ENCODE results near the gene TNFRSF4. TPM values are rescaled to one million over a fixed set of nuclear protein-coding genes. Genes with fewer than 3 reads are reported as not detected.

Gene TNFRSF4
- total RNA-seq, 1 donor from 2014 or later = not detected

DNA sequence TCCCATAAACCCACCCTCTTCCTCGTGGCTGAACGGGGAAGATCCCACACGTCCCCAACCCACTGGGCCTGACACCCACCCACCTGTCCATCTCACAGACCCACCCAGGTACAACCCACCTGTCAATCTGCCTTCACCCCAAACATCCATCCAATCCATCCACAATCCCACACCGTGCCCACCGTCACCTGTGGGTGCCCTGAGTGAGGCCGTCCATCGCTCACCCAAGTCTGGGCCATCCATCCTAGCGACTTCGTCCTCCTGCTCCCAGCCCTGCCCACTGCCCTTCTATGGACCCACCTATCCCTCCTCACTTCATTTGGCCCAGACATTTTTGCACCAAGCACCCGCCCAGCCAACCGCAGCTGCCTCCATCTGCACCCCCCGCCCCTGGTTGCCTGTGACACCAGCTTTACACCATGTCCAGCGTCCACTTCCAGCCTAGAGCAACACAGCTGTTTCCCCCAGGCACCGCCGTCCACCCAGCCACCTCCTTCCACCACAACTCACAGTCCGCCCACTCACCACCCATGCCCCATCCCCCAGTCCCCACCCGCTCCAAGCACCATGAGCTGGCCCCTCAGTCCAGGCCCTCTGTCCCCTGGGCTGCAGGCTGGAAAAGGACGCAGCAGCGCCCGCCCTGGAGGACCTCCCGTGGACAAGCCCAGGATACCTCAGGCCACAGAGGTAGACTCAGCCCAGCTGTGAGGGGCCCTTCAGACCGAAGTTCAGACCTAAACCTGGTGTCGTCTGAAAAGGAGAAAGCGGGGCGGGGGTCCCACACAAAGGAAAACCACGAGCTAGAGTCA, 32.6 kb downstream of the TNFRSF4 start:
- Histone ChIP-seq H3K9me3 (ENCODE audit: low read depth) (no peaks in the 10 kb centered on the region), H3K79me2 (ENCODE audit: low read depth) (no peaks in the 10 kb centered on the region), H3K27me3 (peaks cover 11% of the 10 kb centered on the region), H3K4me2 (no peak overlapping the region), H3K4me3 (no peak overlapping the region), H3K36me3 (no peaks in the 10 kb centered on the region), H3K9ac (no peak overlapping the region), H3K4me1 (no peaks in the 10 kb centered on the region), H3F3A (ENCODE audit: low read depth) (no peaks in the 10 kb centered on the region), H3K27ac (no peak overlapping the region), H2AFZ (replicated peaks) (no peak overlapping the region), H4K20me1 (ENCODE audit: low read depth) (no peaks in the 10 kb centered on the region)
- TF ChIP-seq, protein P1, sequence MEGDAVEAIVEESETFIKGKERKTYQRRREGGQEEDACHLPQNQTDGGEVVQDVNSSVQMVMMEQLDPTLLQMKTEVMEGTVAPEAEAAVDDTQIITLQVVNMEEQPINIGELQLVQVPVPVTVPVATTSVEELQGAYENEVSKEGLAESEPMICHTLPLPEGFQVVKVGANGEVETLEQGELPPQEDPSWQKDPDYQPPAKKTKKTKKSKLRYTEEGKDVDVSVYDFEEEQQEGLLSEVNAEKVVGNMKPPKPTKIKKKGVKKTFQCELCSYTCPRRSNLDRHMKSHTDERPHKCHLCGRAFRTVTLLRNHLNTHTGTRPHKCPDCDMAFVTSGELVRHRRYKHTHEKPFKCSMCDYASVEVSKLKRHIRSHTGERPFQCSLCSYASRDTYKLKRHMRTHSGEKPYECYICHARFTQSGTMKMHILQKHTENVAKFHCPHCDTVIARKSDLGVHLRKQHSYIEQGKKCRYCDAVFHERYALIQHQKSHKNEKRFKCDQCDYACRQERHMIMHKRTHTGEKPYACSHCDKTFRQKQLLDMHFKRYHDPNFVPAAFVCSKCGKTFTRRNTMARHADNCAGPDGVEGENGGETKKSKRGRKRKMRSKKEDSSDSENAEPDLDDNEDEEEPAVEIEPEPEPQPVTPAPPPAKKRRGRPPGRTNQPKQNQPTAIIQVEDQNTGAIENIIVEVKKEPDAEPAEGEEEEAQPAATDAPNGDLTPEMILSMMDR (IDR thresholded peaks at IDR 0.05) = no peak
- TF ChIP-seq EZH2 (IDR thresholded peaks at IDR 0.05) (no peak), EZH2phosphoT487 (IDR thresholded peaks at IDR 0.05) (no peak)
- Mint-ChIP-seq H3K9me3 (no peaks in the 10 kb centered on the region), H3K4me1 (peaks cover 14% of the 10 kb centered on the region), H3K27ac (peak overlapping the region; percentile 47), H3K4me3 (peak overlapping the region; percentile 16), H3K36me3 (no peaks in the 10 kb centered on the region), H3K27me3 (ENCODE audit: insufficient read depth, low read depth) (peaks cover 13% of the 10 kb centered on the region)
- DNase-seq (ENCODE audit: low spot score) = peak; percentile 1

DNA sequence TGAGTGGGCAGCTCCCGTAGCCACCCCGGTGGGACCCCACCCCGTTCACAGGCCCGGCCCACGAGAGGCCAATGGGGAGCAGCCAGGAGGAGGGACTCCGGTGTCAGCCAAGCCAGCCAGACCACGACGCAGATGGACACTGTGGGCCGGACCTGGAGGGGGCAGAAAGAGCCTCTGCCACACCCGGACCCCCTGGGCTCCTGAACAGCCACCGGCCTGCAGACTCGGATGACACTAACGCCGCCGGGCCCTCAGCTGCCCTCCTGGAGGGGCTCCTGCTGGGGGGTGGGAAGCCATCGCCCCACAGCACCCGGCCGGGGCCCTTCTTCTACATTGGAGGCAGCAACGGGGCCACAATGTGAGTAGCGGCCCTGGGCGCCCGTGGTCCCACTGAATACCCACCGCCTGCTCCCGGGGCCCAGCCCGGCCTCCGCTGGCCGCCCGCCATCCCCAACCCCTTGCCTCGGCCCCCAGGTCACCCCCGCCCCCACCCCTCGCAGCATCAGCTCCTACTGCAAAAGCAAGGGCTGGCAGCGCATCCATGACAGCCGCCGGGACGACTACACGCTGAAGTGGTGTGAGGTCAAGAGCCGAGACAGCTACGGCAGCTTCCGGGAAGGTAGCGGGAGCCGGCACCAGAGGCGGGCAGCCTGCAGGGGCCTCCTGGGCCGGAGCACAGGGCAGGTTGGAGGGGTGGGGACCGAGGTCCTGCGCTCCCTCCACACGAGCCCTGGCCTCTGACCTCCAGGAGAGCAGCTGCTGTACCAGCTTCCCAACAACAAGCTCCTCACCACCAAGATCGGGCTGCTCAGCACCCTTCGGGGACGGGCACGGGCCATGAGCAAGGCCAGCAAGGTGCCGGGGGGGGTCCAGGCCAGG, 33.7 kb downstream of the TNFRSF4 start:
- Histone ChIP-seq H3K36me3 (no peaks in the 10 kb centered on the region), H4K20me1 (ENCODE audit: low read depth) (no peaks in the 10 kb centered on the region), H3K79me2 (ENCODE audit: low read depth) (no peaks in the 10 kb centered on the region), H3K27me3 (peaks cover 22% of the 10 kb centered on the region), H3K4me1 (no peaks in the 10 kb centered on the region), H3K9ac (no peak overlapping the region), H3F3A (ENCODE audit: low read depth) (no peaks in the 10 kb centered on the region), H3K4me2 (no peak overlapping the region), H3K4me3 (no peak overlapping the region), H3K27ac (no peak overlapping the region), H2AFZ (replicated peaks) (no peak overlapping the region), H3K9me3 (ENCODE audit: low read depth) (no peaks in the 10 kb centered on the region)
- no peaks in the 10 kb centered on the region for H3K9me3 Mint-ChIP-seq
- H3K36me3 Mint-ChIP-seq = no peaks in the 10 kb centered on the region
- peaks cover 14% of the 10 kb centered on the region for H3K4me1 Mint-ChIP-seq
- peaks cover 10% of the 10 kb centered on the region for H3K27me3 Mint-ChIP-seq (ENCODE audit: insufficient read depth, low read depth)
- no peak for TF ChIP-seq EZH2phosphoT487 (IDR thresholded peaks at IDR 0.05)
- no peak for TF ChIP-seq EZH2 (IDR thresholded peaks at IDR 0.05)
- TF ChIP-seq, protein P1 (IDR thresholded peaks at IDR 0.05) = no peak
- no peak overlapping the region for H3K4me3 Mint-ChIP-seq
- H3K27ac Mint-ChIP-seq = no peak overlapping the region
- peak; percentile 1 for DNase-seq (ENCODE audit: low spot score)

DNA sequence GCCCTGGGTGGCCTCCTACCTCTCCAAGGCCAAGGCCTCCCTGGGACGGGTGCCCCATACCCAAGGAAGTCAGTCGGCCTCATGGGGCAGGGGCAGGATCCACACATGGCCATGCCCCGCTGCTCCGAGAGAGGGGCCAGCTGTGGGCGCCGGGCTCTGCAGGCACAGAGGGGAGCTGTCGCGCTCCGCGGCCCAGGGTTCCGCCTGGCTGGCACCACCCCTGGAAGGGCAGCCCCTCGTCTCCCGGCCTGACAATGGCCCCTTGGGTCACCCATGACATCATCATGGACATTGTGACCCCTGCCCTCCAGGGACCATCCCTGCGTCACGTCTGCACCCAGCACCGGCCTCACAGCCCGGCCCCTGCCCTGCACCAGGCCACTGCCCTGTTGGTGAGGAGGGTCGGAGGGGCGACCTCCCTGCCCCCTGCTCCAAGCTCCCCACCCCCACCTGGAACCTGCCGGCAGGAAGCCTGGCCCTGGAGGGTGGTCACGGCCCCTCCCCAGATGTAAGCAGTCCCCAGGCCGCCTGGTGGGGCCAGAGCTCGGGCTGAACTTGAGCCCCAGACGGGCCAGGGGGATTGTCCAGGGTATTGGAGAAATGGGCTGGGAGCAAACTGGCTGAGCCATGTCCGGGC, 34.5 kb downstream of the TNFRSF4 start:
- H3K9me3 Mint-ChIP-seq = no peaks in the 10 kb centered on the region
- H3K79me2 ChIP-seq (ENCODE audit: low read depth) = no peaks in the 10 kb centered on the region
- H3K27ac ChIP-seq = no peak overlapping the region
- H3K9me3 ChIP-seq (ENCODE audit: low read depth) = no peaks in the 10 kb centered on the region
- TF ChIP-seq EZH2phosphoT487 (IDR thresholded peaks at IDR 0.05) (no peak), EZH2 (IDR thresholded peaks at IDR 0.05) (no peak)
- TF ChIP-seq, protein P1 (IDR thresholded peaks at IDR 0.05) = no peak
- no peak overlapping the region for H3K4me2 ChIP-seq
- H3K4me1 ChIP-seq = no peaks in the 10 kb centered on the region
- H3K9ac ChIP-seq = no peak overlapping the region
- H3K27me3 ChIP-seq = peaks cover 30% of the 10 kb centered on the region
- H3K27me3 Mint-ChIP-seq (ENCODE audit: insufficient read depth, low read depth) = peaks cover 14% of the 10 kb centered on the region
- H3K36me3 ChIP-seq = no peaks in the 10 kb centered on the region
- H2AFZ ChIP-seq (replicated peaks) = no peak overlapping the region
- peaks cover 18% of the 10 kb centered on the region for H3K4me1 Mint-ChIP-seq
- no peak overlapping the region for H3K27ac Mint-ChIP-seq
- H3K4me3 ChIP-seq = no peak overlapping the region
- DNase-seq (ENCODE audit: low spot score) = peak; percentile 2
- peaks cover 3% of the 10 kb centered on the region for H3F3A ChIP-seq (ENCODE audit: low read depth)
- H3K36me3 Mint-ChIP-seq = no peaks in the 10 kb centered on the region
- H4K20me1 ChIP-seq (ENCODE audit: low read depth) = no peaks in the 10 kb centered on the region
- H3K4me3 Mint-ChIP-seq = no peak overlapping the region
